Endothelial cell of umbilical vein (primary cell): ENCODE measurements around the gene HBEGF. TPM values are rescaled to one million over a fixed set of nuclear protein-coding genes. Genes with fewer than 3 reads are reported as not detected.

Source experiments
- BruUV-seq: library from RNA; stranded (reverse); fragments of 400-500 nt; replicated peaks from 2 replicates; lab custom pipeline; 2021; lab: Mats Ljungman, UMichigan
- CTCF ChIA-PET: fragments of 300-600, 350-600 bp; sonication (Branson Sonifier 250); formaldehyde crosslinking; loops from one replicate; lab custom pipeline; 2021; ENCODE audit warnings: antibody characterized with exemption, inconsistent platforms; lab: Charles Lee
- POLR2A ChIA-PET: fragments of 300-600, 350-600 bp; sonication (Branson Sonifier 250); formaldehyde crosslinking; loops from one replicate; lab custom pipeline; 2021; ENCODE audit warnings: antibody characterized with exemption, inconsistent platforms; lab: Charles Lee
- DNase-seq: peaks from one replicate; pipeline ENCODE4 v3.0.0-alpha.2; 2011; ENCODE audit warnings: low read depth, low spot score
- FAIRE-seq: peaks from 2 replicates; lab custom pipeline; 2011; peaks lifted over from hg19 to GRCh38; lab: Jason Lieb, UNC
- H2AFZ ChIP-seq: 2 replicates; pipeline ENCODE4 v1.6.0; 2012; ENCODE audit warnings: low read depth, low read length, control low read depth, inconsistent platforms
- H3K27ac ChIP-seq: 2 replicates; pipeline ENCODE4 v1.5.1; 2011; ENCODE audit warnings: low read depth, mild to moderate bottlenecking, control low read depth, low read length, moderate library complexity; ENCODE audit not compliant: insufficient read depth
- H3K27me3 ChIP-seq, 2 experiments: 2 replicates each; pipeline versions ENCODE4 v1.6.0 to v1.6.1; 2011; ENCODE audit warnings: low read length in 2 of 2, mixed read lengths in 1 of 2; ENCODE audit not compliant: control insufficient read depth in 2 of 2, insufficient read depth in 2 of 2
- H3K36me3 ChIP-seq, 2 experiments: 2 replicates in 1 of 2; 3 replicates in 1 of 2; pipeline ENCODE4 v1.5.1; 2011; ENCODE audit warnings: low read length in 2 of 2, mild to moderate bottlenecking in 1 of 2, moderate library complexity in 1 of 2; ENCODE audit not compliant: control insufficient read depth in 2 of 2, insufficient read depth in 2 of 2; ENCODE audit errors: extremely low read depth in 1 of 2
- H3K4me1 ChIP-seq: 3 replicates; pipeline ENCODE4 v1.5.1; 2011; ENCODE audit warnings: mild to moderate bottlenecking, low read length; ENCODE audit not compliant: control insufficient read depth, insufficient read depth; ENCODE audit errors: extremely low read depth
- H3K4me2 ChIP-seq: 2 replicates; pipeline ENCODE4 v1.6.1; 2011; ENCODE audit warnings: low read length, control low read depth, mixed read lengths; ENCODE audit not compliant: insufficient read depth
- H3K4me3 ChIP-seq, 3 experiments: fragments of 200-600 bp in 1 of 3; sonication (generic), shearing (Covaris generic) in 1 of 3; replicated peaks in 1 of 3; 2 replicates each; pipeline ENCODE4 v1.5.1; 2011 to 2016; ENCODE audit warnings: control low read depth in 3 of 3, low read length in 3 of 3, mild to moderate bottlenecking in 2 of 3, inconsistent platforms in 1 of 3, low read depth in 1 of 3, moderate library complexity in 1 of 3; ENCODE audit not compliant: insufficient read depth in 1 of 3
- H3K79me2 ChIP-seq: 2 replicates; pipeline ENCODE4 v1.6.0; 2012; ENCODE audit warnings: low read length, inconsistent platforms; ENCODE audit not compliant: control insufficient read depth, insufficient read depth
- H3K9ac ChIP-seq: replicated peaks from 2 replicates; pipeline ENCODE3; 2011; ENCODE audit warnings: low read length, control low read depth; ENCODE audit not compliant: insufficient read depth; ENCODE audit errors: extremely low read depth
- H3K9me1 ChIP-seq: replicated peaks from 3 replicates; pipeline ENCODE4 v1.6.0; 2011; ENCODE audit warnings: mild to moderate bottlenecking, low read length; ENCODE audit not compliant: control insufficient read depth, insufficient read depth; ENCODE audit errors: extremely low read depth
- H3K9me3 ChIP-seq: replicated peaks from 2 replicates; pipeline ENCODE4 v1.5.1; 2012; ENCODE audit warnings: low read length, inconsistent platforms; ENCODE audit not compliant: control insufficient read depth, insufficient read depth
- H4K20me1 ChIP-seq: replicated peaks from 2 replicates; pipeline ENCODE3; 2011; ENCODE audit warnings: mild to moderate bottlenecking, low read length; ENCODE audit not compliant: control insufficient read depth, insufficient read depth; ENCODE audit errors: extremely low read depth
- GATA2 ChIP-seq: IDR thresholded peaks from 2 replicates; pipeline ENCODE4 v1.7.0; 2011; ENCODE audit warnings: low read depth, mild to moderate bottlenecking, moderate library complexity, mixed read lengths, low read length; ENCODE audit not compliant: insufficient read length, insufficient read depth
- MYC ChIP-seq: IDR thresholded peaks from one replicate; pipeline ENCODE4 v1.6.1; 2011; ENCODE audit warnings: mild to moderate bottlenecking, low read depth, low read length
- dilution Hi-C: fragments of 300-500 bp; cut with MboI; formaldehyde crosslinking; loops from one replicate; pipeline ENCODE4 v1.15.0; 2019; ENCODE audit warnings: low sequenced_read_pairs; ENCODE audit not compliant: extremely low pct_ligation_motif_present
- intact Hi-C: fragments of 100-400 bp; cut with micrococcal nuclease; formaldehyde crosslinking; loops from one replicate; pipeline ENCODE4 v1.10.0; 2022
- polyA plus RNA-seq, 4 experiments: library from polyadenylated mRNA; depleted of rRNA in 3 of 4; stranded (reverse) in 3 of 4; unstranded in 1 of 4; fragments of >200 nt; gene quantifications; 2 replicates each; pipeline versions ENCODE4 v1.2.1 to v1.2.3, GENCODE V29; 2011 to 2012; ENCODE audit warnings: missing spikeins in 1 of 4
- total RNA-seq: library from RNA; stranded (reverse); gene quantifications from 2 replicates; pipeline ENCODE4 v1.2.3, GENCODE V29; 2021

Gene HBEGF
- total and polyA plus RNA-seq, 2 donors (not counting 3 experiments of a cell fraction or from before 2014, with no cell fraction given), result 33.2 to 79.8 TPM

GRCh38 chr5:140284013-140284412 lies 62.4 kb downstream of the HBEGF start:
- Histone ChIP-seq H4K20me1 (peaks cover 6% of the 10 kb centered on the region), H3K27me3 (no peaks in the 10 kb centered on the region), H3K79me2 (peaks cover 57% of the 10 kb centered on the region), H3K9me3 (no peaks in the 10 kb centered on the region), H3K4me1 (peaks cover 4% of the 10 kb centered on the region), H3K27ac (no peak overlapping the region), H2AFZ (no peak overlapping the region), H3K9ac (no peak overlapping the region), H3K4me3 (no peak overlapping the region), H3K36me3 (no peaks in the 10 kb centered on the region), H3K9me1 (no peaks in the 10 kb centered on the region), H3K4me2 (no peak overlapping the region)
- POLR2A ChIA-PET, result no interaction called here
- no TSS peak for BruUV-seq
- DNase-seq (no peak), FAIRE-seq (no peak)
- CTCF ChIA-PET, result no interaction called here
- intact Hi-C loops (loop anchor here (1.0 kb wide), 1 partner anchor 8 kb away; no protein-coding TSS in a partner anchor), dilution Hi-C loops (no loop called here)
- TF ChIP-seq GATA2 (no peak), MYC (no peak)

Other genes starting within 250 kb of the HBEGF start
- 8.1 and 8.2 TPM in 2 replicates for gene PURA, start 232.5 kb downstream of the HBEGF start, total RNA-seq
- gene PURA, start 232.5 kb downstream of the HBEGF start, polyA plus RNA-seq, result 1.1 and 1.3 TPM in 2 replicates
- gene IGIP, start 220.7 kb downstream of the HBEGF start, total RNA-seq, result 2.4 and 3.3 TPM in 2 replicates
- gene IGIP, start 220.7 kb downstream of the HBEGF start, polyA plus RNA-seq, result 0.62 and 0.86 TPM in 2 replicates
- 28.9 and 36.0 TPM in 2 replicates for gene CYSTM1, start 171.4 kb downstream of the HBEGF start, total RNA-seq
- gene CYSTM1, start 171.4 kb downstream of the HBEGF start, polyA plus RNA-seq, result 41.5 and 50.4 TPM in 2 replicates
- gene PFDN1, start 43.5 kb downstream of the HBEGF start, total RNA-seq, result 107 and 108 TPM in 2 replicates
- gene PFDN1, start 43.5 kb downstream of the HBEGF start, polyA plus RNA-seq, result 156 and 158 TPM in 2 replicates
- gene SLC4A9, start 13.6 kb upstream of the HBEGF start, total RNA-seq, result not detected in 2 replicates
- not detected in 2 replicates for gene SLC4A9, start 13.6 kb upstream of the HBEGF start, polyA plus RNA-seq
- 87.0 and 92.4 TPM in 2 replicates for gene ANKHD1, start 55.2 kb upstream of the HBEGF start, total RNA-seq
- 54.8 and 56.1 TPM in 2 replicates for gene ANKHD1, start 55.2 kb upstream of the HBEGF start, polyA plus RNA-seq
- gene EIF4EBP3, start 201.1 kb upstream of the HBEGF start, total RNA-seq, result 7.6 and 8.8 TPM in 2 replicates
- gene EIF4EBP3, start 201.1 kb upstream of the HBEGF start, polyA plus RNA-seq, result 3.7 and 6.5 TPM in 2 replicates
- 19.7 and 29.7 TPM in 2 replicates for gene SRA1, start 210.9 kb upstream of the HBEGF start, total RNA-seq
- 17.6 and 20.3 TPM in 2 replicates for gene SRA1, start 210.9 kb upstream of the HBEGF start, polyA plus RNA-seq
- gene APBB3, start 218.0 kb upstream of the HBEGF start, total RNA-seq, result 12.1 and 13.3 TPM in 2 replicates
- 22.8 and 24.5 TPM in 2 replicates for gene APBB3, start 218.0 kb upstream of the HBEGF start, polyA plus RNA-seq
- gene SLC35A4, start 218.2 kb upstream of the HBEGF start, total RNA-seq, result 60.9 and 65.6 TPM in 2 replicates
- gene SLC35A4, start 218.2 kb upstream of the HBEGF start, polyA plus RNA-seq, result 112 and 118 TPM in 2 replicates